H9 (cell line): ENCODE results near the gene SLC7A9. TPM values are rescaled to one million over a fixed set of nuclear protein-coding genes. Genes with fewer than 3 reads are reported as not detected.

Experiments
- DNase-seq: peaks from one replicate; pipeline ENCODE4 v3.0.0-alpha.2; 2017
- H2AFZ ChIP-seq: one replicate; pipeline ENCODE4 v1.6.1; 2013; ENCODE audit warnings: mild to moderate bottlenecking, low read length, control low read depth, moderate library complexity
- H2AK5ac ChIP-seq: 2 replicates; pipeline ENCODE4 v1.6.1; 2013; ENCODE audit warnings: low read length, control low read depth, mixed read lengths; ENCODE audit not compliant: insufficient read length
- H2BK120ac ChIP-seq: one replicate; pipeline ENCODE4 v1.6.1; 2013; ENCODE audit warnings: low read depth, mild to moderate bottlenecking, low read length, control low read depth, inconsistent platforms; ENCODE audit not compliant: poor library complexity, severe bottlenecking
- H2BK12ac ChIP-seq: 2 replicates; pipeline ENCODE4 v1.6.1; 2013; ENCODE audit warnings: low read length, control low read depth, mixed read lengths, low read depth; ENCODE audit not compliant: insufficient read length
- H2BK15ac ChIP-seq: 2 replicates; pipeline ENCODE4 v1.6.1; 2013; ENCODE audit warnings: low read depth, low read length, control low read depth
- H2BK20ac ChIP-seq: one replicate; pipeline ENCODE4 v1.6.1; 2013; ENCODE audit warnings: low read depth, mild to moderate bottlenecking, low read length, control low read depth, inconsistent platforms; ENCODE audit not compliant: poor library complexity, severe bottlenecking
- H2BK5ac ChIP-seq: 2 replicates; pipeline ENCODE4 v1.6.1; 2013; ENCODE audit warnings: low read length, control low read depth, mixed read lengths; ENCODE audit not compliant: insufficient read length
- H3K14ac ChIP-seq: 2 replicates; pipeline ENCODE4 v1.6.1; 2013; ENCODE audit warnings: low read length, control low read depth; ENCODE audit not compliant: insufficient read depth
- H3K18ac ChIP-seq: 2 replicates; pipeline ENCODE4 v1.6.1; 2013; ENCODE audit warnings: low read depth, mild to moderate bottlenecking, mixed read lengths, low read length, control low read depth; ENCODE audit not compliant: insufficient read length
- H3K23ac ChIP-seq: 2 replicates; pipeline ENCODE4 v1.6.1; 2013; ENCODE audit warnings: low read length, control low read depth, mixed read lengths, low read depth; ENCODE audit not compliant: insufficient read length
- H3K23me2 ChIP-seq: 2 replicates; pipeline ENCODE4 v1.6.1; 2013; ENCODE audit warnings: low read depth, mild to moderate bottlenecking, mixed read lengths, low read length, control low read depth; ENCODE audit not compliant: insufficient read length, poor library complexity, severe bottlenecking
- H3K27ac ChIP-seq: 2 replicates; pipeline ENCODE4 v1.5.1; 2013; ENCODE audit warnings: low read length, control low read depth, mixed read lengths, low read depth; ENCODE audit not compliant: insufficient read length
- H3K27me3 ChIP-seq: 2 replicates; pipeline ENCODE4 v1.6.1; 2013; ENCODE audit warnings: low read length, control low read depth, inconsistent platforms; ENCODE audit not compliant: insufficient read depth
- H3K4ac ChIP-seq: 2 replicates; pipeline ENCODE4 v1.6.1; 2013; ENCODE audit warnings: low read depth, mild to moderate bottlenecking, control low read depth, inconsistent platforms, low read length, moderate library complexity
- H3K4me1 ChIP-seq: 2 replicates; pipeline ENCODE4 v1.6.1; 2013; ENCODE audit warnings: low read length, control low read depth, inconsistent platforms; ENCODE audit not compliant: insufficient read depth
- H3K4me2 ChIP-seq: 2 replicates; pipeline ENCODE4 v1.6.1; 2013; ENCODE audit warnings: low read length, control low read depth, mixed read lengths; ENCODE audit not compliant: insufficient read length, insufficient read depth
- H3K56ac ChIP-seq: 2 replicates; pipeline ENCODE4 v1.6.1; 2013; ENCODE audit warnings: low read depth, mild to moderate bottlenecking, mixed read lengths, low read length, control low read depth; ENCODE audit not compliant: insufficient read length
- H3K79me1 ChIP-seq: 2 replicates; pipeline ENCODE4 v1.6.1; 2013; ENCODE audit warnings: low read depth, mild to moderate bottlenecking, moderate library complexity, low read length, control low read depth, inconsistent platforms; ENCODE audit not compliant: insufficient read depth, poor library complexity, severe bottlenecking
- H3K79me2 ChIP-seq: 2 replicates; pipeline ENCODE4 v1.6.1; 2013; ENCODE audit warnings: low read length, control low read depth, inconsistent platforms; ENCODE audit not compliant: insufficient read depth
- H3K9ac ChIP-seq: 2 replicates; pipeline ENCODE4 v1.6.1; 2013; ENCODE audit warnings: low read length, control low read depth, mixed read lengths; ENCODE audit not compliant: insufficient read length; ENCODE audit errors: extremely low read depth
- H3K9me3 ChIP-seq: one replicate; pipeline ENCODE4 v1.6.1; 2013; ENCODE audit warnings: low read depth, low read length, inconsistent platforms; ENCODE audit not compliant: control insufficient read depth
- H3T11ph ChIP-seq: one replicate; pipeline ENCODE4 v1.6.1; 2013; ENCODE audit warnings: mild to moderate bottlenecking, low read length, control low read depth, inconsistent platforms
- H4K20me1 ChIP-seq: one replicate; pipeline ENCODE4 v1.6.1; 2013; ENCODE audit not compliant: control insufficient read depth, insufficient read length, insufficient read depth
- H4K5ac ChIP-seq: 2 replicates; pipeline ENCODE4 v1.6.1; 2013; ENCODE audit warnings: low read depth, mild to moderate bottlenecking, mixed read lengths, low read length, control low read depth; ENCODE audit not compliant: insufficient read length
- H4K8ac ChIP-seq: replicated peaks from 2 replicates; pipeline ENCODE4 v1.6.1; 2013; ENCODE audit warnings: low read length, control low read depth, mixed read lengths, low read depth; ENCODE audit not compliant: insufficient read length
- H4K91ac ChIP-seq: 2 replicates; pipeline ENCODE4 v1.6.1; 2013; ENCODE audit warnings: low read depth, mild to moderate bottlenecking, moderate library complexity, mixed read lengths, low read length, control low read depth; ENCODE audit not compliant: insufficient read length
- H3K27ac Mint-ChIP-seq, 3 experiments: 2 replicates in 2 of 3; 3 replicates in 1 of 3; pipeline ENCODE4 v1.8.0; 2020 to 2021; ENCODE audit warnings: mixed read lengths in 3 of 3, mild to moderate bottlenecking in 1 of 3, moderate library complexity in 1 of 3
- H3K27me3 Mint-ChIP-seq: 2 replicates; pipeline ENCODE4 v1.8.0; 2021; ENCODE audit warnings: low read depth, mild to moderate bottlenecking, moderate library complexity, mixed read lengths
- H3K36me3 Mint-ChIP-seq, 3 experiments: 2 replicates in 2 of 3; 3 replicates in 1 of 3; pipeline ENCODE4 v1.8.0; 2020 to 2021; ENCODE audit warnings: low read depth in 3 of 3, mixed read lengths in 3 of 3; ENCODE audit not compliant: insufficient read depth in 1 of 3
- H3K4me1 Mint-ChIP-seq, 2 experiments: 2 replicates each; pipeline ENCODE4 v1.8.0; 2020; ENCODE audit warnings: mixed read lengths in 2 of 2
- H3K4me3 Mint-ChIP-seq, 2 experiments: 2 replicates in 1 of 2; 3 replicates in 1 of 2; pipeline ENCODE4 v1.8.0; 2020 to 2021; ENCODE audit warnings: mild to moderate bottlenecking in 2 of 2, mixed read lengths in 2 of 2, moderate library complexity in 1 of 2
- H3K9me3 Mint-ChIP-seq, 2 experiments: 2 replicates in 1 of 2; 3 replicates in 1 of 2; pipeline ENCODE4 v1.8.0; 2020; ENCODE audit warnings: mild to moderate bottlenecking in 2 of 2, mixed read lengths in 2 of 2, moderate library complexity in 1 of 2
- CTCF ChIP-seq: fragments of 200-600 bp; sonication (generic); conservative IDR thresholded peaks from 3 replicates; pipeline ENCODE4 v1.8.0; 2021; ENCODE audit warnings: antibody characterized with exemption, mild to moderate bottlenecking
- WGBS: extraction: QIAGEN DNeasy Blood & Tissue Kit; methylation state at CpG from one replicate; pipeline ENCODE4 v1.1.7; 2013; ENCODE audit warnings: missing lambda C conversion rate, low lambda C conversion rate, mixed read lengths; ENCODE audit not compliant: insufficient read length; ENCODE audit errors: extremely low coverage; 5-methylcytosine and 5-hydroxymethylcytosine counted together
- total RNA-seq: library from RNA; stranded (reverse); gene quantifications from 2 replicates; pipeline ENCODE4 v1.2.1, GENCODE V29; 2021

SLC7A9 gene
- total RNA-seq, 1 experiment from 2014 or later, result not detected

GRCh38 chr19:32866564-32867265 lies 2.9 kb downstream of the SLC7A9 start:
- Histone ChIP-seq H3K9me3 (no peaks in the 10 kb centered on the region), H3T11ph (no peak overlapping the region), H3K4me1 (no peaks in the 10 kb centered on the region), H2AFZ (no peak overlapping the region), H3K79me1 (no peaks in the 10 kb centered on the region), H3K14ac (peak overlapping the region; percentile 29), H2BK12ac (no peak overlapping the region), H4K91ac (no peak overlapping the region), H2BK5ac (no peak overlapping the region), H4K8ac (peak overlapping the region; percentile 58), H4K20me1 (no peaks in the 10 kb centered on the region), H3K79me2 (no peaks in the 10 kb centered on the region), H3K27ac (no peak overlapping the region), H3K27me3 (no peaks in the 10 kb centered on the region), H4K5ac (no peak overlapping the region), H3K23ac (no peak overlapping the region), H3K4ac (no peak overlapping the region), H2BK20ac (no peak overlapping the region), H3K56ac (no peak overlapping the region), H2BK15ac (no peak overlapping the region), H2AK5ac (no peak overlapping the region), H3K23me2 (no peaks in the 10 kb centered on the region), H3K4me2 (no peak overlapping the region), H3K18ac (no peak overlapping the region), H3K9ac (no peak overlapping the region), H2BK120ac (no peak overlapping the region)
- Mint-ChIP-seq H3K27ac (peak overlapping the region in 2 of 3 experiments; percentile 35 to 50; a peak in 2 of 7 replicates), H3K36me3 (no peaks in the 10 kb centered on the region), H3K4me3 (no peak overlapping the region), H3K9me3 (no peaks in the 10 kb centered on the region; a peak in 2 of 5 replicates), H3K27me3 (no peaks in the 10 kb centered on the region), H3K4me1 (peaks cover 0 to 5% of the 10 kb centered on the region in 2 experiments; a peak in 1 of 4 replicates)
- WGBS, result no CpG with 5 or more reads among the region's 12 CpGs
- TF ChIP-seq CTCF, result no peak
- DNase-seq, result peak; percentile 37
